Activated CD8-positive, alpha-beta memory T cell treated with anti-CD3 and anti-CD28 coated beads, Interleukin-2, amount 50 U/mL, for 48 hours (primary cell): ENCODE results near the gene CD300A.

Experiments used
- DNase-seq: peaks from one replicate; pipeline ENCODE4 v3.0.0-alpha.2; 2020

CD300A gene

GRCh38 chr17:74455821-74456220, 10.6 kb upstream of the CD300A start:
- no peak for DNase-seq

DNA sequence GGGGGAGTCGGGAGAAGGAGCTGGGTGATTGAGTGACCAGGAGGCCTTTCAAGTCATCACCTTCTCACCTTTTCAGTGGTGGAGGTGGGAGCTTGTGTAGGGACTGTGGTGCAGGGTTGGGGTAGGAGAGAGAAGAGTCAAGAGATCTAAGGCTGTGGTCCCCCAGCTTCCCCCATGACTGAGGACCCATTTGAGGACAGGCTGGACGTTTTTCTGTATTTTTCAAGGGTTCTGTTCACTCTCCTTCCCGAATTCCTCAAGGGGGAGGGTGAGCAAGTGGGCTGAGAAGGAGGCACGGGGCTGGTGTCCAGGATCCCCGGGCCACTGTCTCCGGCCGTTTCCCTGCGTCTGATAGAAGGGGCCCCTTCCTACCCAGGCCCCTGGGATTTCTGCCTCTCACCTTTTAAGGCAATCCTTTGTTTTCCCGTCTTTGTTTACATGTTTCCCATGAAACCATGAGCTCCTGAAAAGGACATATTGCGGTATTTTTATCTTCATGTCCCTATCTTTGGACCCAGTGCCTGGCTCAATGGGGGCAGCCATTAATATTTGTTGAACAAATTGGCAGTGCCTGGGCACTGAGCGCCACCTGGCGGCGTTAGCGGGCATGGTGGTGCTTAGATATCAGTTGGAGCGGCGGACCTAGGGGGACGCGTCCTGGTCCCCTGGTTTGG, 9.2 kb upstream of the CD300A start:
- peak; percentile 91 for DNase-seq

GRCh38 chr17:74457820-74458166, 8.6 kb upstream of the CD300A start:
- DNase-seq, result no peak

DNA sequence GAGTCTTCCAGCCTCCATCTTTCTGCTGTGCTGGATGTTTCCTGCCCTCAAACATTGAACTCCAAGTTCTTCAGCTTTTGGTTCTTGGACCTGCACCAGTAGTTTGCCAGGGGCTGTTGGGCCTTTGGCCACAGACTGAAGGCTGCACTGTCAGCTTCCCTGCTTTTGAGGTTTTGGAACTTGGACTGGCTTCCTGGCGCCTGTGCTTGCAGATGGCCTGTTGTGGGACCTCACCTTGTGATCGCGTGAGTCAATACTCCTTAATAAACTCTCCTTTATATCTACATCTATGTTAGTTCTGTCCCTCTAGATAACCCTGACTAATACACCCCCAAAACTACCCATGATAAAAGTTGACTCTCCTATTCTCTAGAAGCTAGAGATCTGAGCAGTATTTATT, 7.6 kb upstream of the CD300A start:
- no peak for DNase-seq

DNA sequence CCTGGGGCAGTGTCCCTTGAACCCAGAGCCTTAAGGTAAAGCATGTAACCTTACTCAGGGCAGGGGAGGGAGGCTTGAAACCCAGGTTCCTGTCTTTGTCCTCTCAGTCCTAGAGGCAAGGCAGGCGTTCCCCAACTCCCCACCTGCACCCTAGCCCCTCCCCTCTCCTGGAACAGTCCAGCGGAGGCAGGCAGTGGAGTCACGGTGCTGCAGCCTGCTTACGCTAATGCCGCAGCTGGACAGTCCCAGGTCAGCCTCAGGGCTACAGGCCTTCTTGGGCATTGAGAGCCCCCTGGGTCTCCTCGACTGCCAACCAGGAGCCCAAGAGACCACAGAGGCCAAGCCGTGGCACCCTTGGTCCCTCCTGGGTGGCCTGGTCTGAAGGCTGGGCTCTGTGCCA, 6.8 kb upstream of the CD300A start:
- DNase-seq, result no peak

DNA sequence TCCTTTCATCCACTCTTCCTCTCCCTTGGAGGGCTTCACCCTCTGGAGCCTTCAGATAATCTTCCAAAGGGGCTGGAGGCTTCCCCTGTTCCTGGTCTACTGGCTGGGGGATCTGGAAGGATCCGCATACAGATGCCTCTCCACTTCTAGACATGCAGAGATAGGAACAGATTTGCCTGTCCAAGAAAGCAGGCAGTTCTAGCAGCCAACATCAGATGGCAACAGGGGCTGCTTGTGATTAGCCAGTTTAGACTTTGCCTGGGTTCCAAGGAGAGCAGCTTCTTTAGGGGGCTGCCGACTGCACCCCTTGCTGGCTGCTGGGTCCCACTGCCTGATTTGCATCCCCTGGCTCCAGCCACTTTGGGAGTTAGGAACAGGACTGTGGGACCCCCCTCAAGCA, 6.2 kb upstream of the CD300A start:
- DNase-seq, result no peak

- DNase-seq, result no peak
Measured at GRCh38 chr17:74460996-74461395, 5.4 kb upstream of the CD300A start.

- no peak for DNase-seq
Measured at GRCh38 chr17:74461611-74462010, 4.8 kb upstream of the CD300A start.

DNA sequence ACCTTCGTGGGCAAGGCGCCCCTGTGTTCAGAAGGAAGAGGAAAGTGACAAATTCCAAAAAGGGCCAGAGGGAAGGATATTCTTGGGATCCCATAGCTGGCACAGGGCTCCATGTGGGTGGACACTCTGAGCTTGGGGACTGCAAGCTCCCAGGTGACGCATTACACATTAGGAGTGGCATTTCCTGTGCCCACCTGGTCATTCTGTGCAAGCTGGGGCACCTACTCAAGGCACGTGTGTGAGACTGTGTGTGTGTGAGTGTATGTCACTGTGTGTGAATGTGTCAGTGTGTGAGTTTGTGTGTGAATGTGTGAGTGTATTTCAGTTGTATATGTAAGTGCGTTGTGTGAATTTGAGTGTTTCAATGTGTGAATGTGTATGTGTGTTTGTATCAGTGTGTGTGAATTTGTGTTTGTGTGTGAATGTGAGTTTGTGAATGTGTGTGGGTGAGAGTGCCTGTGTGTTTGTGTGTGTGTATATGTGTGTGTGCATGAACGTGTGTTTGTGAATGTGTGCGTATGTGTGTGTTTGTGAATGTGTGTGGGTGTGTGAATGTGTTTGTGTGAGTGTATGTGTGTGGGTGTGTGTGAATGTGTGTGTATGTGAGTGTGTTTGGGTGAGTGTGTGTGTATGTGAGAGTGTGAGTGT, 1.6 kb upstream of the CD300A start:
- DNase-seq, result no peak

- no peak for DNase-seq
Measured at GRCh38 chr17:74465378-74466110, 890 bp upstream of the CD300A start.

DNA sequence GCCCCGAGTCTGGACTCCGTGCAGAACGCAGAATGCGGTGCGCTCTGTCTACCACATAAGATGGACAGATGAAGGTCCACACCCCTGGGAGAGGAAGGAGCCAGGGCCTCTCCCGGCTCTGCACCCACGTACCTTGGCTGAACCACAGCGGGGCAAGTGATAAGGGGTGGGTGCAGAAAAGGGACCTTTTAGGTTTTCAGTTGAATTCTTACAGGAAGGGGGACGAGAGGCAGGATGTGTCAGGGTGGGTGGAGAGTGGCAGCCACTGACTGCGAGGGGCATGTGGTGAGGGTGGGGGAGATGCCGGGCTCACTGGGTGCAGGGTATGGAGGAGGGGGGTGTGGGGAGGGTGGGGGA, 372 bp downstream of the CD300A start:
- DNase-seq, result no peak

- DNase-seq, result no peak
Measured at GRCh38 chr17:74467221-74467951, 952 bp downstream of the CD300A start.

DNA sequence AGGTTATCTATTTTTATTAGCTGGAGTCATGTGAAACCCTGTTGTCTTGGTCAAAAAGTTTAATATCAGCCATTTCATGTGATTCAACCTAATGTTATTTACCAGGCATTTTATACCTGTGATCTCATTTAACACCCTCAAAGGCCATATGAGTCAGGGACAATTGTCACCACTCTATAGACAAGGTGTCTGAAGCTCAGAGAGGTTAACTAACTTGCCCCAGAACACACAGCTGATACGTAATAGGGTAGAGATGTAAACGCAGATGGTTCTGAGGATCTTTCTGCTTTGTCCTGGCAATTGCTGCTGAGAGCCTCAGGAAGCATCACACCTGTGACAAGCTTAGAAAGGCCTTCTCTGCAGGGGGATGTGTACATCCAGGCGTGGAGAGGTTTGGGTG, 4.9 kb downstream of the CD300A start:
- no peak for DNase-seq

DNA sequence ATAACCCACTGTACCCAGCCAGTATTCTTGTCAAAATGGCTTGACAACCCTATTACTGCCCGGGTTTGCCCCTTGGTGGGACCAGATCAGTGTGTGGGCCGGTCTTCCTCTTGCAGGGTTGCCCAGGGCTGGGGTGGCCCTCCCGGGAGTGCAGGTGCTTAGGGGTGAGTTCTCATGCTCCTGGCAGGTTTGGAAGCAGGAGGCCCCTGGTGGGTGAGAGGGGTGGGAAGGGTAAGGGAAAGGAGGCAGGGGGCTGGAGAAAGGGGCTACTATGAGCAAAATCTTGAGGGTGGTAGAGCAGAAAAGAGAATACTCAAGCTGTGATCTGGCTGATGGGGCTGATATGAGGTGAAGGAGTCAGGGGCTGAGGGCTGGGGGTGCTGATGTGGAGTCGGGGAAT, 6.5 kb downstream of the CD300A start:
- DNase-seq, result no peak

DNA sequence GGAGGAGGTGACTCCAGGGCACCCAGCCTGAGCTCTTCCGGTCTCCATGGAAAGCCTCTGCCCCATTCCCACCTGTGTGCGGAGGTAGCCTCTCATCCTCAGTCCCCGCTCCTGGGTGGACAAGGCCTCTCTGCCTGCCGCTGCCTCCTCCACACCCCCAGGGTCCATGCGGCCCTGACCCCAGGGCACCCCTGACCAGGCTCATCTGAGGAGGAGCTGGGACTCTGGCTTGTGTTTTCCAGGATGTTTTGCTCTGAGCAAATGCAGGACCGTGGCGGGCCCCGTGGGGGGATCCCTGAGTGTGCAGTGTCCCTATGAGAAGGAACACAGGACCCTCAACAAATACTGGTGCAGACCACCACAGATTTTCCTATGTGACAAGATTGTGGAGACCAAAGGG, 6.9 kb downstream of the CD300A start:
- no peak for DNase-seq

DNA sequence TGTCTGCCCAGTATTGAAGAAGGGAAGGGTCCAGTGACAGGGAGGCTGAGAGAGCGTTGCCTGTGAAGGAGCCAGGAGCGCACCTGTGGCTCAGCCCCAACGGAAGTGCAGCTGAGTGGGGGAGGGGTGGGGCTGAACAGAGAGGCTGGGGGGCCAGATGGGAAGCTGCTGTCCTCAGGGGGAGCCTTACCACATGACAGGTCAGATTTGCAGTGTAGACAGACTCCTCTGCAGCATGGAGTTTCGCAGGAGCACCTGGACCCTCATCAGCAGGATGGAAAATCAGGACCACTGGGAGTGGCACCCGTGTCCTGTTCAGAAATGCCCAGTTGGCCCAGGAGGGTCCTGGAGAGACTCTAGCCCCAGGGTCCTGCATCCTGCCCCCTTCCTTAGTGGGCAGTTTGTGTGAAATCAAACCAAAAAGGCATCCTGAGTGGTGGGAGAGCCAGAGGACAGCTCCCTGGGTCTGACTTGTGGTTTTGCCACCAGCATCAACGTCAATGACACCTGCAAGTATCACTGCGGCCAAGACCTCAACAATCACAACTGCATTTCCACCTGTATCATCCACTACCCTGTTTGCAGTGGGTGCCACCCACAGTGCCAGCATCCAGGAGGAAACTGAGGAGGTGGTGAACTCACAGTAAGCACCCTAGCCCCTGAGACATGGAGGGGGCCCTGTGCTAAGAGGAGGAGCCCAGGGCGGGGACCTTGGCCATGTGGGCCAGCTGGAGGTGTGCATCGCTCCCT, 7.8 kb downstream of the CD300A start:
- no peak for DNase-seq

GRCh38 chr17:74475189-74475588, 8.8 kb downstream of the CD300A start:
- no peak for DNase-seq

DNA sequence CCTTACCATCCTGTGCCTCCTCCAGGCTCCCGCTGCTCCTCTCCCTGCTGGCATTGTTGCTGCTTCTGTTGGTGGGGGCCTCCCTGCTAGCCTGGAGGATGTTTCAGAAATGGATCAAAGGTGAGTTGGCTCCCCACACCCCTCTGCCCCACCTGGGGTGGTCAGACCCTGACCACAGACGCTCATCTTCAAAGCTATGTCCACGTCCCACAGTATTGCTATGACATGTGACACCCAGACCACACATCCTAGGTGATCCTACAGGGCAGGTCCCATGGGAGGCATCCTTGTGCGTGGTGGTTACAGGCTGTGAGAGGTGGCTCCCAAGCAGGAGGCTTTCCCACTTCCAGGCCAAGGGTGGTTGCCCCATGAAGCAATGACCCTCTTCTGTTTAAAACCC, 11.0 kb downstream of the CD300A start:
- DNase-seq, result no peak

- no peak for DNase-seq
Measured at GRCh38 chr17:74478420-74479100, 12.1 kb downstream of the CD300A start.

DNA sequence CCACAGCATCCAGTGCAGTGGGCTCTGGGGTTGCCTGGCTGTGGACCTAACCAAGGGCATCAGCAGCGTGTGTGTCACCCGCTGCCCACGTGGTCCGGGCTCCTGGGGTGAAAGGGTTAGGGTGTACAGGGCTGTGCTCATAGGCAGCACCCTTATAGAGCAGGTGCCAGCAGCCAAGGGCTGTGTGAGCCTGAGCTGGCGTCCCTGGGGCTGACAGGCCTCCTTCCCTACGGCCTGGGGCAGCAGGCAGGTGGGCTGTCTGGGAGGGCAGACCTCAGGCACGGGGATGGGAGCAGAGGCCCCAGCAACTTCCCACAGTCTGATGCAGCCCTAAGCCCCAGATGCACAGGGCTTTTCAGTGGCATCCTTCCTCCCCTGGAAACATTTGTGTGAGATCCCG, 13.9 kb downstream of the CD300A start:
- no peak for DNase-seq

DNA sequence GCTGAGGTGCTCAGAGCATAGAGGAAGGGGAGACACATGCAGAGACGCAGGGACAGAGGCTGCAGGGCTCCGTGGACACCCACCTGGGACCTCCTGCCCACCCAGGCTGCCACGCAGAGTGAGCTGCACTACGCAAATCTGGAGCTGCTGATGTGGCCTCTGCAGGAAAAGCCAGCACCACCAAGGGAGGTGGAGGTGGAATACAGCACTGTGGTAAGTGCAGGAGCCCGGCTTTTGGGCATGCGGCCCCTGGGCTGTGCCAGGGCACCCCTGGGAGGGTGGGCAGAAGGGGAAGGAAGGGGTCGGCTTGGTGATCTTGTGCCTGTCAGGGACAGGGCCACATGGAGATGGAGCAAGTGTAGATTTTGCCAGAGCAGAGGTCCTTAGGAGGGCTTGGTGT, 15.2 kb downstream of the CD300A start:
- DNase-seq, result no peak

- no peak for DNase-seq
Measured at GRCh38 chr17:74484066-74484465, 17.6 kb downstream of the CD300A start.
